ENCODE measurements around the gene PLAAT1.
A peak's percentile ranks its signal among the peaks of the same experiment; 100 is the strongest.

The PLAAT1 gene

DNA sequence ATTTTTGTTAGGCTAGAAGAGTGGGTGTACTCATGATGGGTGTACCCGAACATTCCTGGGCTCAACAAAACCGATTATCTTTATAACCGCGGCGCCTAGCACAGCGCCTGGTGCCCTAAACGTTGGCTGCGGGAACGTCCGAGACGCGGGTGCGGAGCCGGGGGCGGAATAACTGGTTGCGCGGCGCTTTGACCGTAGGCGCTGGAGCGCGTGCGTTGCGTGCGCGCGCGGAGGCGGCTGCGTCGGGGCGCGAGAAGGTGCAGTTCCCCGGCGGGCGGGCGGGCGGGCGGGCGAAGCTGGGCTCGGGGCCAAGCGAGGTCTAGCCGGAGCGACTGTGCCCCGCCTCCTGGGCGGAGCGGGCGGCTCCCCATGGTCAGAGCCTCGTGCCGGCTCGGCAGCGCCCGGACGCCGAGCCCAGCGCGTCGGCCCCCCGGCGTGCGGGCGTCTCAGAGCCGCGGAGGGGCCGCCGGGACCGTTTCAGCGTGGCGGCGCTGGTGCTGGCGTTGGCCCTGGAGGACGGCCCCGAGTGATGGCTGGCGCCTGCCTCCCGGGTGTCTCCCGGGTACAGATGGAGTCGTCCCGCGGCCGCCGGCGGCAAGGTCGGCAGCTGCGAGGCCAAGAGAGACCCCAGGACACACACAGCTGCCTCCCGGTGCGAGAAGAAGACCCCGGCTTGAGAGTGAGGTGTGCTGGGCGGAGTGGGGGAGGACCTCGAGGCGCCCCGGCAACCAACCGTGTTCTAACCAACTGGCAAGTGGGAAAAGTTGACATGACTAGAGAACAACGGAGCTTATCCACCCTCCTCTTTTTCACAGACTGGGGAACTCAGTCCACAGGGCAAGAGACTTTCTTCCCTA lies at the start of gene PLAAT1:
Gene PLAAT1, plus strand, starts transcription at position 373 of the 857 bp plus-strand sequence. CDS start 14,429 bp downstream, outside the sequence.
- Mint-ChIP-seq H3K27ac (no peak within 1 kb of the TSS), H3K9me3 (peaks cover 2% of the 10 kb centered on the region), H3K4me3 (peak within 1 kb of the TSS; percentile 45), H3K27me3 (peaks cover 20% of the 10 kb centered on the region), H3K4me1 (peaks cover 3% of the 10 kb centered on the region), H3K36me3 (no peaks in the 10 kb centered on the region)
- DNase-seq (ENCODE audit: low spot score in 2 of 2) (no peak), ATAC-seq (ENCODE audit: low read depth) (no peak)

DNA sequence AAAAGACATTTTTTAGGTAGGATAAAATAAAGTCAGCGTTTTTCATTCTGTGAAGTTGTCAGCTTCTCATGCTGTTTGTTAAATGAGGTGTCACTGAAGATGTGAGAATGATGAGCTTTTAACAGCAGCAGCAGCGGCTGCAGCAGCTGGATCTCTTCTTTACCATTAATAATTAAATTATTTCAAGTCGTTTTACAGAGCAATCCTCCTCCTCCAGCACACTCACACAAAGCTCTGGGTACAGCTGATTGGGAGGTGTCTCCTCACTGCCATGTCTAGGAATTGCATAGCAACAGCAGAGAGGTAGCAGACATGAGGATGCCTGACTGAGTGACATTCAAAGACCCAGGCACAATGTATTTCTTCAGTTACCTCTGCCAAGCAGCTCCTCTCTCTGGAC lies 46.7 kb upstream of the PLAAT1 start:
- Mint-ChIP-seq H3K9me3 (no peaks in the 10 kb centered on the region), H3K27me3 (no peaks in the 10 kb centered on the region), H3K27ac (no peak overlapping the region), H3K4me3 (no peak overlapping the region), H3K4me1 (no peaks in the 10 kb centered on the region), H3K36me3 (no peaks in the 10 kb centered on the region)
- no peak for ATAC-seq (ENCODE audit: low read depth)
- no peak for DNase-seq (ENCODE audit: low spot score in 2 of 2)

DNA sequence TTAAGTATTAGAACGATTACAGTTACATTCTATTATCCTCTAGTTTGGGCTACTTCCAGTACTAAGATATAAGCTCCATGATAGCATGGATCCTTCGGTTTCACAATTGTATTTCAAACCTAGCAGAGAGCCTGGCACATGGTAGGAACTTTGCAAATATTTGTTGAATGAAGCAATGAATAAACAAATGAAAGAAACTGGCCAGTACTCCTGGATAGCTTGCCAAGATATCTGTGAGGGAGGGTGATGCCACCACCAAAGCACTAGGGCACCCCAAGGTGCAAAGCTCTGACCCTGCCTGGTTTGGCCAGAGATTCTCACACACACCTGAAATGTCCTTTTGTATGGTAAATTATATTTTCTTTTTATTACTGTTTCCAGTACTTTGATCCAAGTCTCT lies 44.3 kb upstream of the PLAAT1 start:
- no peak for ATAC-seq (ENCODE audit: low read depth)
- H3K4me1 Mint-ChIP-seq: no peaks in the 10 kb centered on the region
- no peaks in the 10 kb centered on the region for H3K36me3 Mint-ChIP-seq
- H3K9me3 Mint-ChIP-seq: no peaks in the 10 kb centered on the region
- DNase-seq (ENCODE audit: low spot score in 2 of 2): no peak
- H3K27me3 Mint-ChIP-seq: no peaks in the 10 kb centered on the region
- H3K27ac Mint-ChIP-seq: no peak overlapping the region
- H3K4me3 Mint-ChIP-seq: no peak overlapping the region

DNA sequence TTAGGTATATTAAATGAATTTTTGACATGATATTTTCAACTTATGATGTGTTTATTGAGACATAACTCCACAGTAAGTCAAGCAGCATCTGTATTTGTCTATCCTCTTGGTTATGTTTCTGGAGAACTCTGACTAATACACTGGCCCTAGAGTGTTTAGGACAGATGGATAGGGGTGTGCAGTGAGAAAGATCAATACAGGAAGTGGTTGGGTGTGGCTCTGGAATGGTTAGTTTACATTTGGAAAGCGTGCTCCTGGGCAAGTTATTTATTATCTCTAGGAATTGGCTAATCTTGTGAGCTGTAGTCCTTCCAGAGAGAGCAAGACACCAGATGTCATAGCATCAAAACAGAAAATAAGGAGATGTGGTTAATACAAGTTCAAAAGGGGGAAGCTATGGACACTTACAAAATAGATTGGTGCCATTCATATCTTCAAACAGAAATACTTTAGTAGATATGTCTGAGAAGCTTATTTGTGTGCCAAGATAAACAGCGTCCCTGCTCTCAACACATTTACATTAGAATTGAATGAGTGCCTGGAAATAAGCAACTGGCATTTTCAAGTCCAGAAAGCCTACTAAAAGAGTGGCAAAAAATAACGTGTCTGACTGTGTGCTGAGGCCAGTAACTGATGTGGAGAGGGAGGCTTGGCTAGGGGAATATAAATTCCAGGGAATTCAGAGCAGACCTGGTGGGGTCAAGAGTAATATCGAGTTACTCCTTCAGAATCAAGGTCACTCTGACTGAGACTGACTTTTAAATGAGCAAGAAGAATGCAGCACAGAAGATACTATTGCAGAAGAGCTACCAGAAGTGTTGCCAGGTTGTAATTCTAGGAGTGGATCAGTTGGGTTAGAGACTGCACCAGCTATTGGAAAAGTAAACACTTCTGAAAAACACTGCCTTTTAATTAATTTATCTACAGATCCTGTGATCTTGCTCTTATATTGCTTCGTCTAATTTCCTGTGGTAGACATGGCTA lies 33.4 kb upstream of the PLAAT1 start:
- Mint-ChIP-seq H3K27ac (no peak overlapping the region), H3K4me3 (no peak overlapping the region), H3K27me3 (no peaks in the 10 kb centered on the region), H3K36me3 (no peaks in the 10 kb centered on the region), H3K9me3 (no peaks in the 10 kb centered on the region), H3K4me1 (no peaks in the 10 kb centered on the region)
- DNase-seq (ENCODE audit: low spot score in 2 of 2): no peak
- ATAC-seq (ENCODE audit: low read depth): no peak

DNA sequence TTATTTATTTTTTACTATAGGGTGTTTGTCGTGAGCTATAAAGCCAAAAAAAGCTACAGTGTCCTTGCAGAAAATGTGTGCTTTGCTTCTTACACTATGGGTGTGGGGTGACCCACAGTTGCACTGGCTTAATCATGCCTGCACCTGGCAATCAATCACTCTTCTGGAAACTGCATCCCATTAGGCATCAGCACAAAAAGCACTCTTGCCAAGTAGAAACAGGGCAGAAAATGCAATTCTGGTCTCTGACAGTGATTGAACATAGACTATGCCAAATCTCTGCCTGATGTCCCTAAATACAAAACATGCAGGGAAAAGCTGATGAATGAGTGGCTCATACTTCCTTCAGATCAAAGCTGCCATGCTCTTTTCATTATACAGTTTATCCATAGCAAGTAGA lies 30.4 kb upstream of the PLAAT1 start:
- Mint-ChIP-seq H3K27me3 (no peaks in the 10 kb centered on the region), H3K36me3 (no peaks in the 10 kb centered on the region), H3K4me1 (no peaks in the 10 kb centered on the region), H3K9me3 (no peaks in the 10 kb centered on the region), H3K4me3 (no peak overlapping the region), H3K27ac (no peak overlapping the region)
- ATAC-seq (ENCODE audit: low read depth): no peak
- no peak for DNase-seq (ENCODE audit: low spot score in 2 of 2)

DNA sequence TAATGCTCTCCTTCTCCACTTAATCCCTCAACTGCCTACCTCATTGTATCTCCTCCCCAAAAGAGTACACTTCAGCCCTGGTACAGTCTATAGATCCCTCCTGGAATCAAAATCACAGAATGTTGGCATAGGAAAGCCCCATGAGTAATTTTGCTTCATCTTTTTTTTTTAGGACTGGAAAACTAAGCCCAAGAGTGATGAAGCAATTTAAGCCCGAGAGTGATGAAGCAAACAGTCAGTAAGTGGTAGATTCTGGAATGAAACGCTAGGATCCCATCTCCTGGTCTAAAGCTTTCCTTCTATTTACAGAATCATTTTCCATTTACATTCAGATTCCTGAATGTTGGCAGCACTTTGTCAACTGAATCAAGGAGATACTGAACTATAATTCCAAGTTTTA lies 29.8 kb upstream of the PLAAT1 start:
- Mint-ChIP-seq H3K9me3 (no peaks in the 10 kb centered on the region), H3K27ac (no peak overlapping the region), H3K4me1 (no peaks in the 10 kb centered on the region), H3K4me3 (no peak overlapping the region), H3K36me3 (no peaks in the 10 kb centered on the region), H3K27me3 (no peaks in the 10 kb centered on the region)
- no peak for DNase-seq (ENCODE audit: low spot score in 2 of 2)
- no peak for ATAC-seq (ENCODE audit: low read depth)

DNA sequence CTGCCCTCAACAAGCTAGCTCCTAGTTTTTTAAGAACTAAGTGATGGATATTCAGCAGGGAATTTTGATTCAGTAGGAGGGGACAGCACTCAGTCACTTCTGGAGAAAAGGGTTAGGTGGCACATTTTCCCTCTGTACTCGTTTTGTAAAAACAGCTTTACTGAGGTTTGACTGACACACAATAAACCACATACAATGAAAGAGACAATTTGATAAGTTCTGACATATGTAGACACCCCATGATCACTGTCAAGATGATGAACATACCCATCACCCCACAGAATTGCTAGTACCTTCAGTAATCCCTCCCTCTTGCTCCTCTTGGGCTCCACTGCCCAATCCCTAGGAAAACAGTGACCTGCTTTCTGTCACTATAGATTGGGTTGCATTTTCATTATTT lies 29.0 kb upstream of the PLAAT1 start:
- Mint-ChIP-seq H3K27ac (no peak overlapping the region), H3K4me1 (no peaks in the 10 kb centered on the region), H3K4me3 (no peak overlapping the region), H3K9me3 (no peaks in the 10 kb centered on the region), H3K27me3 (no peaks in the 10 kb centered on the region), H3K36me3 (no peaks in the 10 kb centered on the region)
- ATAC-seq (ENCODE audit: low read depth) (no peak), DNase-seq (ENCODE audit: low spot score in 2 of 2) (no peak)

DNA sequence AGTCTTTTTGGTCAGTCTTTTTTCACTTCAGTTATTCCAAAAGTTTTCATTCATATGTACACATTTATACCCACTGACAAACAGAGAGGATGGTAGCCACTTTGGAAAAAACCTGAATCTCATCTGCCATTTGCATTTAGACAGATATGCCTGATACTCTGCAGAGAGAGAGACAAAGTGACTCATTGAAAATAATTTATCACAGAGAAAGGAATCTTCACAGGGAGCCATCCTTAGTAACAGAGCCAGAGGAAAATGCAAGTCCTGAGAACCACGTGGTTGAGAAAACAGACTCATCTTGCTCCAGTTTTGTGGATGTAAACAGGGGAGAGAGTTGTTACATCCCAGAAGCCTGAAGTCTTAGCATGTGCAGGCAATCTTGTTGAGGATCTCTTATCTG lies 28.2 kb upstream of the PLAAT1 start:
- Mint-ChIP-seq H3K27me3 (no peaks in the 10 kb centered on the region), H3K4me1 (no peaks in the 10 kb centered on the region), H3K4me3 (no peak overlapping the region), H3K27ac (no peak overlapping the region), H3K36me3 (no peaks in the 10 kb centered on the region), H3K9me3 (no peaks in the 10 kb centered on the region)
- ATAC-seq (ENCODE audit: low read depth): no peak
- DNase-seq (ENCODE audit: low spot score in 2 of 2): no peak

DNA sequence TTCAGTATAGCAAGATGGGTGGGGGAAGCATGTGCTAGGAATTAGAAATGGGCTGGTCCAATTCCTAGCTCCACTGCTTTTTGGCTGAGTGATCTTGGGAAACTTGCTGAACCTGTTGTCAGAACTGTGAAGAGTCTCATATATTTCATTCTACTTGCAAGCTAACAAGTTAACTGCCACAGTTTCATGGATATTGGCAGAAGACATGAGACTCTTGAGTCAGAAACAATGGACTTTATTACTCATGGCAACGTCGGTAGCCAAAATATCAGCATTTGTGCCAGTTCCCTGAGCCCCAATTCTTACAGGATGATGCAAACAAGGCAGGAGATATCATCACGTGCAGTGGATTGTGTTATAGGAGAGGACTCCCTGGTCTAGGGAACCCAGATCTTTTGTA lies 26.6 kb upstream of the PLAAT1 start:
- no peak overlapping the region for H3K27ac Mint-ChIP-seq

DNA sequence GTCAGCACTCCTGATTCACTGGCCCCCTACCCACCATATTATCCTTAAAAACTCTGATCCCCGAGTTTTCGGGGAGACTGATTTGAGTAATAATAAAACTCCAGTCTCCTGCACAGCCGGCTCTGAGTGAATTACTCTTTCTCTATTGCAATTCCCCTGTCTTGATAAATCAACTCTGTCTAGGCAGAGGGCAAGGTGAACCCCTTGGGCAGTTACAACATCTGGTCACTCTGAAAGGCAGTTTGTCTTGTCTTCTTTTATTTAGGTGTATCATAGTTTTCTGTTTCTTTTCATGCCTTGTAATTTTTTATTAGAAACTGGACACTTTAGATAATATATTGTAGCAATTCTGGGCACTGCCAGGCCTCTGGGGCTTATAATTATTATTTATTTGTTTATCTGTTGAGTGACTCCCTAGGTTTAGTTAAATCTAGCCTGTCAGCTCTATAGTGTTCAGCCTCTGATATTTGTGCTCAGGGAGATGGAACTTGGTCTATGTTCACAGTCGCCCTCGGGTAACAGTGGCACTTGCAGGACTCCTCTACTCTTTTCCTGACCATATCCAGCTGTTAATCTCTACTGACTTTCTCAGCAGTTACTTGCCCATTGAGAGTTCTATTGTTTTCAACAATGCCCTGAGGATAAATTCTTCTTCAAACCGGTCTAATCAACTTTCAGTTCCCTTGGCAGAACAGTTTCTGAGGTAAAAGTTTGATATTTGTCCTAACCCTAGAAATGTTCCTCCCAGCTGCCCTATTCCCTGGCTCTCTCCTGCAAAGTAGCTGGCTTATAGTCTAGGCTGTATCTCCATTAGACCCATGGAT lies 15.5 kb upstream of the PLAAT1 start:
- Mint-ChIP-seq H3K36me3 (no peaks in the 10 kb centered on the region), H3K4me3 (no peak overlapping the region), H3K4me1 (no peaks in the 10 kb centered on the region), H3K27ac (no peak overlapping the region), H3K9me3 (no peaks in the 10 kb centered on the region), H3K27me3 (peaks cover 6% of the 10 kb centered on the region)
- ATAC-seq (ENCODE audit: low read depth): no peak
- no peak for DNase-seq (ENCODE audit: low spot score in 2 of 2)

More for the DNA sequence above, 26.6 kb upstream of the PLAAT1 start:
- ATAC-seq (ENCODE audit: low read depth): no peak
- no peak overlapping the region for H3K4me3 Mint-ChIP-seq
- H3K27me3 Mint-ChIP-seq: no peaks in the 10 kb centered on the region
- DNase-seq (ENCODE audit: low spot score in 2 of 2): no peak
- no peaks in the 10 kb centered on the region for H3K4me1 Mint-ChIP-seq
- no peaks in the 10 kb centered on the region for H3K36me3 Mint-ChIP-seq
- H3K9me3 Mint-ChIP-seq: no peaks in the 10 kb centered on the region

DNA sequence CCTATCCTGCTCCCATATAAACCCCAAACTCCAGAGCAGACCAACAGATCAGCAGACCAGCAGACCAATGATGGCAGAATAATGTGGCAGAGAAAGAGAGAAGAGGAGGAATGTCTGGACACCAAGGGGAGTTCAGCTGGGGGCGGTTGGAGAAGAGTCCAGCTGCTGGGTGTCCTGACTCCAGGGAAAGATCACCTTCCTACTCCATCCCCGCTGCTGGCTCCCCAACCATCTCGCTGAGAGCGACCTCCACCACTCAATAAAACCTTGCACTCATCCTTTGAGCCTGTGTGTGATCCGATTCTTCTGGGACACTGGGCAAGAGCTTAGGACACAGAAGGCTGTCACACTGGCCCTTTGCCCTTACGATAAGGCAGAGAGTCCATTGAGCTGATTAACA lies 12.8 kb upstream of the PLAAT1 start:
- no peaks in the 10 kb centered on the region for H3K9me3 Mint-ChIP-seq
- no peaks in the 10 kb centered on the region for H3K36me3 Mint-ChIP-seq
- H3K27me3 Mint-ChIP-seq: peaks cover 6% of the 10 kb centered on the region
- no peak for ATAC-seq (ENCODE audit: low read depth)
- no peaks in the 10 kb centered on the region for H3K4me1 Mint-ChIP-seq
- no peak for DNase-seq (ENCODE audit: low spot score in 2 of 2)
- H3K4me3 Mint-ChIP-seq: no peak overlapping the region
- no peak overlapping the region for H3K27ac Mint-ChIP-seq

DNA sequence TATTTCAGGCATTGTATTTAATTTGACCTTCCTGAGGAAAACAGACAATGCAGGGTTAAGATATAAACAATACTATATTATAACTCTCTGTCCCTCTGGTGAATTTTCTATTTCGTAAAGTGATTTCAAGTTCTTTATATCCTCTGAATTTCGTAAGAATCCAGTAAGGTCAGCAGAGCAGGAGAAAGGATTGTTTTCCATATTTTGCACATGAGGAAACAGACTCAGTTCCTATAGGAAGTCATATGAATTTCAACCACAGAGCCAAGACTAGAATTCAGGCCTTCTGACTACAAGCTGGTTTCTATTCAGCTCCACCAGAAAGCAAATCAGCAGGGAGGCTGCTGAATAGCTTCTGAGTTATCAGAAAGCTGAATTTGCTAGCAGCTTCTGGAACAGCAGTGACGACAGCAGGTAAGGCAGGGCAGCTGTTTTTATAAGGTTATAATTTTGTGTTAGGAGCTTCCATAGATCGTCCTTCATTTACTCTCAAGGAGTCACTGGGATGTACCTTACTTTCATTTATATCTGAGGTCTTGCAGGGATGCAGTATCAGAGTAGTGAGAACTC lies 11.1 kb upstream of the PLAAT1 start:
- DNase-seq (ENCODE audit: low spot score in 2 of 2) (no peak), ATAC-seq (ENCODE audit: low read depth) (no peak)
- Mint-ChIP-seq H3K9me3 (no peaks in the 10 kb centered on the region), H3K4me1 (no peaks in the 10 kb centered on the region), H3K4me3 (no peak overlapping the region), H3K27me3 (peaks cover 6% of the 10 kb centered on the region), H3K36me3 (no peaks in the 10 kb centered on the region), H3K27ac (no peak overlapping the region)

DNA sequence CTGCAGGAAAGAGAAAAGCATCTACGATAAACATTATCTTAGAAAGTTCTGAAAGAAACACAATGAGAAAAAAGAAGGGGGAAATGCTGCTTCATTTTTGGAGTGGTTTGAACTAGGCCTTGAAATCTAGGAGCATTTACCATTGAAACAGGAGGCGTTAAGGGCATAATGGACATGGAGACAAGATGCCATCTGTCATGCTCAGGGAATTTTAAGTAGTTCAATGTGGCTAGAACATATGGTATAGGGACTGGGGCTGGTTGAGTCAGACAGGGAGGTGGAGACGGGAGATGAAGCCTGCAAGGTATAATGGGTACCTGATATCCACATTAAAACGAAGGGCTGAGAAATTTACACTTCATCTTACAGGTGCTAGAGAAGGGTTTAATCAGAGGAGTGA lies 10.4 kb upstream of the PLAAT1 start:
- H3K27ac Mint-ChIP-seq: no peak overlapping the region
- H3K4me1 Mint-ChIP-seq: no peaks in the 10 kb centered on the region
- ATAC-seq (ENCODE audit: low read depth) (no peak), DNase-seq (ENCODE audit: low spot score in 2 of 2) (no peak)
- peaks cover 6% of the 10 kb centered on the region for H3K27me3 Mint-ChIP-seq
- no peak overlapping the region for H3K4me3 Mint-ChIP-seq
- H3K9me3 Mint-ChIP-seq: no peaks in the 10 kb centered on the region
- H3K36me3 Mint-ChIP-seq: no peaks in the 10 kb centered on the region
